HFFc6 (cell line): ENCODE results near the gene CCNDBP1. TPM values are rescaled to one million over a fixed set of nuclear protein-coding genes. Genes with fewer than 3 reads are reported as not detected.

Source experiments
- DNase-seq: peaks from one replicate; pipeline ENCODE4 v3.0.0-alpha.2; 2018
- H3K27ac Mint-ChIP-seq: 2 replicates; pipeline ENCODE4 v1.8.0; 2020; ENCODE audit warnings: mild to moderate bottlenecking, mixed read lengths
- H3K27me3 Mint-ChIP-seq: 2 replicates; pipeline ENCODE4 v1.8.0; 2021; ENCODE audit warnings: mild to moderate bottlenecking, moderate library complexity, mixed read lengths; ENCODE audit not compliant: insufficient read depth
- H3K36me3 Mint-ChIP-seq: 2 replicates; pipeline ENCODE4 v1.8.0; 2021; ENCODE audit warnings: low read depth, mixed read lengths
- H3K4me1 Mint-ChIP-seq: 2 replicates; pipeline ENCODE4 v1.8.0; 2020; ENCODE audit warnings: low read depth, mixed read lengths
- H3K4me3 Mint-ChIP-seq: 2 replicates; pipeline ENCODE4 v1.8.0; 2020; ENCODE audit warnings: mild to moderate bottlenecking, moderate library complexity, mixed read lengths
- H3K9me3 Mint-ChIP-seq: 2 replicates; pipeline ENCODE4 v1.8.0; 2020; ENCODE audit warnings: mild to moderate bottlenecking, mixed read lengths
- total RNA-seq, 6 experiments: library from RNA; stranded (reverse); fragmentation: NEBNext Ultra II Directional; extraction: Animal tissue kit (Norgen Biotek cat#: 25700); gene quantifications; 2 replicates in 1 of 6; 3 replicates in 5 of 6; pipeline ENCODE4 v1.2.3, GENCODE V29; 2021
- TF ChIP-seq, protein P1 (sequence below): fragments of 200-600 bp; sonication (generic); IDR thresholded peaks from 2 replicates; pipeline ENCODE4 v1.5.0; 2021; ENCODE audit warnings: antibody characterized with exemption, mild to moderate bottlenecking

The CCNDBP1 gene
- total RNA-seq, 6 experiments from 2014 or later, result 50.9 to 60.7 (median 57.2) TPM

- Mint-ChIP-seq H3K4me1 (peaks cover 6% of the 10 kb centered on the region), H3K27me3 (peaks cover 56% of the 10 kb centered on the region), H3K36me3 (no peaks in the 10 kb centered on the region), H3K27ac (no peak overlapping the region), H3K4me3 (no peak overlapping the region), H3K9me3 (no peaks in the 10 kb centered on the region)
- TF ChIP-seq, protein P1, sequence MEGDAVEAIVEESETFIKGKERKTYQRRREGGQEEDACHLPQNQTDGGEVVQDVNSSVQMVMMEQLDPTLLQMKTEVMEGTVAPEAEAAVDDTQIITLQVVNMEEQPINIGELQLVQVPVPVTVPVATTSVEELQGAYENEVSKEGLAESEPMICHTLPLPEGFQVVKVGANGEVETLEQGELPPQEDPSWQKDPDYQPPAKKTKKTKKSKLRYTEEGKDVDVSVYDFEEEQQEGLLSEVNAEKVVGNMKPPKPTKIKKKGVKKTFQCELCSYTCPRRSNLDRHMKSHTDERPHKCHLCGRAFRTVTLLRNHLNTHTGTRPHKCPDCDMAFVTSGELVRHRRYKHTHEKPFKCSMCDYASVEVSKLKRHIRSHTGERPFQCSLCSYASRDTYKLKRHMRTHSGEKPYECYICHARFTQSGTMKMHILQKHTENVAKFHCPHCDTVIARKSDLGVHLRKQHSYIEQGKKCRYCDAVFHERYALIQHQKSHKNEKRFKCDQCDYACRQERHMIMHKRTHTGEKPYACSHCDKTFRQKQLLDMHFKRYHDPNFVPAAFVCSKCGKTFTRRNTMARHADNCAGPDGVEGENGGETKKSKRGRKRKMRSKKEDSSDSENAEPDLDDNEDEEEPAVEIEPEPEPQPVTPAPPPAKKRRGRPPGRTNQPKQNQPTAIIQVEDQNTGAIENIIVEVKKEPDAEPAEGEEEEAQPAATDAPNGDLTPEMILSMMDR, result peak; percentile 50; the same call in 1 of the 2 replicates
- no peak for DNase-seq
Measured at GRCh38 chr15:43209059-43209824, 24.0 kb downstream of the CCNDBP1 start.

GRCh38 chr15:43210172-43210745 lies 25.1 kb downstream of the CCNDBP1 start:
- Mint-ChIP-seq H3K4me1 (no peaks in the 10 kb centered on the region), H3K9me3 (no peaks in the 10 kb centered on the region), H3K36me3 (no peaks in the 10 kb centered on the region), H3K4me3 (no peak overlapping the region), H3K27me3 (peaks cover 64% of the 10 kb centered on the region), H3K27ac (no peak overlapping the region)
- TF ChIP-seq, protein P1, result no peak
- no peak for DNase-seq

- H3K27me3 Mint-ChIP-seq, result peaks cover 67% of the 10 kb centered on the region
- no peak for DNase-seq
- H3K9me3 Mint-ChIP-seq, result no peaks in the 10 kb centered on the region
- H3K4me3 Mint-ChIP-seq, result no peak overlapping the region
- TF ChIP-seq, protein P1, result no peak
- H3K4me1 Mint-ChIP-seq, result no peaks in the 10 kb centered on the region
- H3K36me3 Mint-ChIP-seq, result no peaks in the 10 kb centered on the region
- H3K27ac Mint-ChIP-seq, result no peak overlapping the region
Measured at GRCh38 chr15:43210807-43211206, 25.6 kb downstream of the CCNDBP1 start.

- TF ChIP-seq, protein P1, result no peak
- Mint-ChIP-seq H3K9me3 (no peaks in the 10 kb centered on the region), H3K4me1 (no peaks in the 10 kb centered on the region), H3K4me3 (no peak overlapping the region), H3K36me3 (no peaks in the 10 kb centered on the region), H3K27ac (no peak overlapping the region), H3K27me3 (peaks cover 71% of the 10 kb centered on the region)
- no peak for DNase-seq
Measured at GRCh38 chr15:43211224-43211735, 26.1 kb downstream of the CCNDBP1 start.

- Mint-ChIP-seq H3K9me3 (no peaks in the 10 kb centered on the region), H3K4me3 (no peak overlapping the region), H3K27me3 (peaks cover 74% of the 10 kb centered on the region), H3K4me1 (no peaks in the 10 kb centered on the region), H3K36me3 (no peaks in the 10 kb centered on the region), H3K27ac (no peak overlapping the region)
- DNase-seq, result no peak
- TF ChIP-seq, protein P1, result no peak
Measured at GRCh38 chr15:43212299-43212698, 27.1 kb downstream of the CCNDBP1 start.
